H1 (cell line): ENCODE data around the gene PARD3. TPM values are rescaled to one million over a fixed set of nuclear protein-coding genes. Genes with fewer than 3 reads are reported as not detected.
A peak's percentile ranks its signal among the peaks of the same experiment; 100 is the strongest.

Experiments
- CTCF ChIA-PET: fragments of 300-600 bp; sonication (Branson Sonifier 250); formaldehyde crosslinking; loops from one replicate; lab custom pipeline; 2021; ENCODE audit not compliant: partially characterized antibody; lab: Charles Lee
- POLR2A ChIA-PET: fragments of 300-600 bp; sonication (Branson Sonifier 250); formaldehyde crosslinking; loops from one replicate; lab custom pipeline; 2021; ENCODE audit warnings: inconsistent platforms; ENCODE audit not compliant: partially characterized antibody; lab: Charles Lee
- DNase-seq, 2 experiments: peaks; one replicate each; pipeline versions ENCODE4 v3.0.0 to v3.0.0-alpha.2; 2010 to 2022; ENCODE audit warnings: low spot score in 2 of 2, low read depth in 1 of 2, mixed read lengths in 1 of 2
- FAIRE-seq: peaks from 2 replicates; lab custom pipeline; 2011; peaks lifted over from hg19 to GRCh38; lab: Jason Lieb, UNC
- H2AFZ ChIP-seq: 2 replicates; pipeline ENCODE4 v1.8.1; 2012; ENCODE audit warnings: low read length, inconsistent platforms
- H2AK5ac ChIP-seq: 2 replicates; pipeline ENCODE4 v1.6.1; 2013; ENCODE audit warnings: low read depth, low read length
- H2BK120ac ChIP-seq: replicated peaks from 2 replicates; pipeline ENCODE3; 2013; ENCODE audit warnings: low read depth, low read length, inconsistent platforms
- H2BK12ac ChIP-seq: 2 replicates; pipeline ENCODE4 v1.6.1; 2013; ENCODE audit warnings: low read depth, low read length
- H2BK15ac ChIP-seq: 2 replicates; pipeline ENCODE4 v1.6.1; 2013; ENCODE audit warnings: low read length
- H2BK20ac ChIP-seq: 2 replicates; pipeline ENCODE4 v1.6.1; 2013; ENCODE audit warnings: low read length
- H2BK5ac ChIP-seq: 2 replicates; pipeline ENCODE4 v1.6.1; 2013; ENCODE audit warnings: low read depth, low read length
- H3K14ac ChIP-seq: 2 replicates; pipeline ENCODE4 v1.6.1; 2013; ENCODE audit warnings: inconsistent platforms; ENCODE audit not compliant: insufficient read length
- H3K18ac ChIP-seq: 2 replicates; pipeline ENCODE4 v1.6.1; 2013; ENCODE audit warnings: low read length; ENCODE audit errors: extremely low read depth
- H3K23ac ChIP-seq: 2 replicates; pipeline ENCODE4 v1.6.1; 2013; ENCODE audit warnings: inconsistent platforms; ENCODE audit not compliant: insufficient read length
- H3K23me2 ChIP-seq: 2 replicates; pipeline ENCODE4 v1.6.1; 2013; ENCODE audit warnings: low read depth, low read length
- H3K27ac ChIP-seq: 2 replicates; pipeline ENCODE4 v1.6.1; 2011; ENCODE audit warnings: low read depth, low read length, inconsistent platforms
- H3K27me3 ChIP-seq, 4 experiments: replicated peaks in 1 of 4; 1 replicate in 1 of 4; 2 replicates in 3 of 4; pipeline versions ENCODE4 v1.6.1 to v1.8.1; 2011 to 2013; ENCODE audit warnings: low read length in 3 of 4, mild to moderate bottlenecking in 3 of 4, inconsistent platforms in 2 of 4, mixed read lengths in 2 of 4, moderate library complexity in 1 of 4; ENCODE audit not compliant: control insufficient read depth in 3 of 4, insufficient read depth in 3 of 4; ENCODE audit errors: extremely low read depth in 1 of 4
- H3K36me3 ChIP-seq, 4 experiments: 2 replicates each; pipeline versions ENCODE4 v1.6.1 to v1.8.1; 2011 to 2013; ENCODE audit warnings: mild to moderate bottlenecking in 4 of 4, low read length in 3 of 4, moderate library complexity in 2 of 4, control low read depth in 1 of 4, inconsistent platforms in 1 of 4; ENCODE audit not compliant: insufficient read depth in 4 of 4, control insufficient read depth in 2 of 4
- H3K4ac ChIP-seq: replicated peaks from 2 replicates; pipeline ENCODE3; 2013; ENCODE audit warnings: low read length, low read depth, mixed read lengths, inconsistent platforms; ENCODE audit not compliant: insufficient read length
- H3K4me1 ChIP-seq, 4 experiments: replicated peaks in 1 of 4; 1 replicate in 1 of 4; 2 replicates in 3 of 4; pipeline versions ENCODE4 v1.6.1 to v1.8.1; 2011 to 2013; ENCODE audit warnings: low read length in 3 of 4, inconsistent platforms in 2 of 4, mixed read lengths in 1 of 4; ENCODE audit not compliant: insufficient read depth in 4 of 4, control insufficient read depth in 3 of 4
- H3K4me2 ChIP-seq, 2 experiments: 2 replicates each; pipeline versions ENCODE4 v1.6.1 to v1.8.1; 2011 to 2013; ENCODE audit warnings: low read depth in 2 of 2, low read length in 2 of 2, control low read depth in 1 of 2, inconsistent platforms in 1 of 2, mild to moderate bottlenecking in 1 of 2; ENCODE audit not compliant: insufficient read depth in 1 of 2
- H3K4me3 ChIP-seq, 4 experiments: fragments of 200-600, 300-600 bp in 1 of 4; sonication (generic), shearing (Covaris generic), sonication (Bioruptor Twin) in 1 of 4; 2 replicates each; pipeline versions ENCODE4 v1.5.1 to v1.8.1; 2011 to 2016; ENCODE audit warnings: low read length in 4 of 4, low read depth in 3 of 4, control low read depth in 2 of 4, inconsistent platforms in 2 of 4, mild to moderate bottlenecking in 2 of 4, mixed read lengths in 1 of 4, moderate library complexity in 1 of 4; ENCODE audit not compliant: insufficient read depth in 2 of 4; ENCODE audit errors: extremely low read depth in 1 of 4
- H3K56ac ChIP-seq: replicated peaks from 2 replicates; pipeline ENCODE3; 2013; ENCODE audit warnings: low read depth, mild to moderate bottlenecking, mixed read lengths, low read length, inconsistent platforms; ENCODE audit not compliant: insufficient read length
- H3K79me1 ChIP-seq: 2 replicates; pipeline ENCODE4 v1.6.1; 2013; ENCODE audit warnings: low read depth, low read length, control low read depth
- H3K79me2 ChIP-seq, 2 experiments: 2 replicates each; pipeline versions ENCODE4 v1.6.1 to v1.8.1; 2012 to 2013; ENCODE audit warnings: low read length in 2 of 2, mild to moderate bottlenecking in 2 of 2, inconsistent platforms in 1 of 2; ENCODE audit not compliant: insufficient read depth in 2 of 2, control insufficient read depth in 1 of 2
- H3K9ac ChIP-seq, 4 experiments: replicated peaks in 1 of 4; 1 replicate in 1 of 4; 2 replicates in 3 of 4; pipeline versions ENCODE4 v1.6.1 to v1.8.1; 2011 to 2013; ENCODE audit warnings: low read depth in 3 of 4, low read length in 3 of 4, control low read depth in 2 of 4, mild to moderate bottlenecking in 2 of 4, moderate library complexity in 2 of 4, inconsistent platforms in 1 of 4; ENCODE audit errors: extremely low read depth in 1 of 4
- H3K9me3 ChIP-seq, 2 experiments: 2 replicates each; pipeline versions ENCODE4 v1.6.1 to v1.8.1; 2012 to 2013; ENCODE audit warnings: mild to moderate bottlenecking in 2 of 2, moderate library complexity in 2 of 2, control low read depth in 1 of 2, inconsistent platforms in 1 of 2, low read depth in 1 of 2, low read length in 1 of 2, mixed read lengths in 1 of 2; ENCODE audit not compliant: insufficient read depth in 2 of 2
- H4K20me1 ChIP-seq, 2 experiments: replicated peaks in 1 of 2; 2 replicates each; pipeline versions ENCODE3 to v1.8.1; 2011 to 2013; ENCODE audit warnings: inconsistent platforms in 2 of 2, low read length in 2 of 2, mild to moderate bottlenecking in 1 of 2; ENCODE audit not compliant: insufficient read depth in 2 of 2, control insufficient read depth in 1 of 2
- H4K5ac ChIP-seq: 2 replicates; pipeline ENCODE4 v1.6.1; 2013; ENCODE audit warnings: low read length, low read depth, mixed read lengths, inconsistent platforms; ENCODE audit not compliant: insufficient read length
- H4K8ac ChIP-seq: 2 replicates; pipeline ENCODE4 v1.8.0; 2013; ENCODE audit warnings: mild to moderate bottlenecking, moderate library complexity, low read length, inconsistent platforms; ENCODE audit not compliant: insufficient read depth; ENCODE audit errors: extremely low read depth
- H4K91ac ChIP-seq: replicated peaks from 2 replicates; pipeline ENCODE3; 2013; ENCODE audit warnings: low read length, mixed read lengths, inconsistent platforms; ENCODE audit not compliant: insufficient read length
- BRCA1 ChIP-seq: IDR thresholded peaks from 2 replicates; pipeline ENCODE4 v1.6.1; 2012; ENCODE audit warnings: low read depth, low read length, improper control_type of control experiment
- CBX5 ChIP-seq: fragments of 300-800, 300-1000 bp; sonication (generic); IDR thresholded peaks from 2 replicates; pipeline ENCODE4 v1.7.1; 2016; ENCODE audit warnings: antibody characterized with exemption, low read length, low read depth
- CBX8 ChIP-seq: fragments of 300-800, 300-1000 bp; sonication (generic); IDR thresholded peaks from 2 replicates; pipeline ENCODE4 v1.7.1; 2016; ENCODE audit warnings: low read depth, low read length, borderline replicate concordance
- CTBP2 ChIP-seq: IDR thresholded peaks from 2 replicates; pipeline ENCODE4 v1.7.0; 2011; ENCODE audit warnings: borderline replicate concordance, mild to moderate bottlenecking, moderate library complexity, mixed read lengths, low read length; ENCODE audit not compliant: insufficient read depth, insufficient read length
- EGR1 ChIP-seq: IDR thresholded peaks from 2 replicates; pipeline ENCODE4 v1.6.1; 2011; ENCODE audit warnings: low read depth, low read length, borderline replicate concordance
- HDAC6 ChIP-seq: IDR thresholded peaks from one replicate; pipeline ENCODE4 v1.7.1; 2012; ENCODE audit warnings: low read depth, mild to moderate bottlenecking, inconsistent platforms, low read length, moderate library complexity
- JUN ChIP-seq: IDR thresholded peaks from 2 replicates; pipeline ENCODE4 v1.6.1; 2011; ENCODE audit warnings: low read depth, mild to moderate bottlenecking, improper control_type of control experiment, low read length
- MAFK ChIP-seq: IDR thresholded peaks from 2 replicates; pipeline ENCODE4 v1.6.1; 2012; ENCODE audit warnings: low read depth, mild to moderate bottlenecking, improper control_type of control experiment, low read length
- NRF1 ChIP-seq: IDR thresholded peaks from 2 replicates; pipeline ENCODE4 v1.6.1; 2011; ENCODE audit warnings: mild to moderate bottlenecking, low read depth, low read length, improper control_type of control experiment
- POU5F1 ChIP-seq: IDR thresholded peaks from 2 replicates; pipeline ENCODE4 v1.6.1; 2011; ENCODE audit warnings: low read depth, mild to moderate bottlenecking, low read length, moderate library complexity
- RFX5 ChIP-seq: IDR thresholded peaks from 2 replicates; pipeline ENCODE4 v1.6.1; 2011; ENCODE audit warnings: low read depth, low read length, improper control_type of control experiment, borderline replicate concordance
- SAP30 ChIP-seq: fragments of 300-600 bp; sonication (generic); IDR thresholded peaks from 2 replicates; pipeline ENCODE4 v1.7.1; 2012; ENCODE audit warnings: low read length, moderate library complexity, mild to moderate bottlenecking, inconsistent platforms; ENCODE audit not compliant: insufficient read depth, insufficient replicate concordance
- SIX5 ChIP-seq: IDR thresholded peaks from 2 replicates; pipeline ENCODE4 v1.6.1; 2011; ENCODE audit warnings: mild to moderate bottlenecking, low read depth, low read length
- TEAD4 ChIP-seq: IDR thresholded peaks from 2 replicates; pipeline ENCODE4 v1.6.1; 2012; ENCODE audit warnings: low read depth, low read length, inconsistent platforms, mixed read lengths
- WGBS, 2 experiments: shearing (Covaris generic) in 1 of 2; methylation state at CpG; one replicate each; pipeline versions ENCODE4 v1.1.6 to v1.1.7; 2013 to 2015; ENCODE audit warnings: low lambda C conversion rate in 2 of 2, mixed read lengths in 2 of 2, inconsistent platforms in 1 of 2, low coverage in 1 of 2, missing lambda C conversion rate in 1 of 2; ENCODE audit not compliant: insufficient replicate concordance in 2 of 2, insufficient coverage in 1 of 2, insufficient read length in 1 of 2; ENCODE audit errors: extremely low coverage in 1 of 2, missing lambda C conversion rate in 1 of 2; 5-methylcytosine and 5-hydroxymethylcytosine counted together
- polyA plus RNA-seq, 7 experiments: library from polyadenylated mRNA; depleted of rRNA in 3 of 7; stranded (reverse) in 5 of 7; unstranded in 2 of 7; fragments of >200 nt in 5 of 7; fragments of 200-250 nt in 2 of 7; gene quantifications; 1 replicate in 5 of 7; 2 replicates in 1 of 7; 4 replicates in 1 of 7; pipeline versions ENCODE4 v1.2.1 to v1.2.3, GENCODE V29; 2011 to 2013; ENCODE audit warnings: missing spikeins in 2 of 7, mixed read lengths in 2 of 7
- total RNA-seq: library from RNA; stranded (reverse); fragmentation: NEBNext Ultra II Directional; extraction: Animal tissue kit (Norgen Biotek cat#: 25700); gene quantifications from 2 replicates; pipeline ENCODE4 v1.2.1, GENCODE V29; 2021

Gene PARD3
- total and polyA plus RNA-seq, 2 of the 8 experiments (the other 6 are each of a cell fraction or from before 2014, with no cell fraction given): 19.7 to 49.1 TPM

DNA sequence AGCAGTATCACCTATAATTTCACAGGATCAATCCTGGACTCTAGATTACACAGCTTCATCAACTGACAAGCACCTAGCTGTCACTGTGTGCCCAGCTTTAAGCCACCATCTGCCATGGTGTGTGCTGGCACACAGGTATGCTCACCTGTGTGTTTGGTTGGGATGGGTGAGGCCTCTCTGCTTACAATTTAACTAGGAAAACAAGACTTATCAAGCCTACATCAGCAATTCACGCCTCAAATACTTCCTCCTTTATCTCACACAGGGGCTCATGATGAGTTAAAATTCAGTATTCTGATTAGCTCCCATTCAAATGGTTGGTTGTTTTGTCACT lies 608.2 kb downstream of the PARD3 start:
- H2BK15ac ChIP-seq: no peak overlapping the region; the same call in 1 of the 2 replicates
- H4K91ac ChIP-seq: no peak overlapping the region
- no peak overlapping the region for H3K18ac ChIP-seq
- no peak overlapping the region for H2BK5ac ChIP-seq
- no peaks in the 10 kb centered on the region for H3K23me2 ChIP-seq
- peaks cover 0 to 3% (median 0%) of the 10 kb centered on the region in 4 experiments; a peak in 2 of 7 replicates for H3K4me1 ChIP-seq
- no peak overlapping the region for H3K23ac ChIP-seq
- H3K4me3 ChIP-seq: no peak overlapping the region
- no peaks in the 10 kb centered on the region for H4K20me1 ChIP-seq
- H2BK120ac ChIP-seq: no peak overlapping the region
- 0 out of 2 replicates have a peak overlapping the region, but pooled peaks have one; percentile 10 for H2AK5ac ChIP-seq
- H3K27me3 ChIP-seq: no peaks in the 10 kb centered on the region
- no peak overlapping the region for H3K4me2 ChIP-seq
- no peaks in the 10 kb centered on the region for H3K79me1 ChIP-seq
- H3K27ac ChIP-seq: no peak overlapping the region
- H3K36me3 ChIP-seq: no peaks in the 10 kb centered on the region; a peak in 1 of 8 replicates
- H4K8ac ChIP-seq: no peak overlapping the region
- POLR2A ChIA-PET: no interaction called here
- CTCF ChIA-PET: interaction anchor here (1.3 to 1.5 kb wide), 3 partner anchors 11 to 97 kb away, joined by 3 to 6 read pairs (median 3); no protein-coding TSS in a partner anchor
- no peak overlapping the region for H3K9ac ChIP-seq
- no peak overlapping the region for H2BK20ac ChIP-seq
- FAIRE-seq (no peak), DNase-seq (no peak)
- no peak overlapping the region for H3K14ac ChIP-seq
- H2BK12ac ChIP-seq: no peak overlapping the region
- H3K79me2 ChIP-seq: no peaks in the 10 kb centered on the region
- no peak overlapping the region for H3K4ac ChIP-seq
- H4K5ac ChIP-seq: no peak overlapping the region
- H3K56ac ChIP-seq: no peak overlapping the region
- H3K9me3 ChIP-seq: peaks cover 0 to 6% of the 10 kb centered on the region in 2 experiments; a peak in 2 of 4 replicates
- 88% methylated on average over 1 of the region's 1 CpG; no CpG with 5 or more reads in 1 of the 2 experiments for WGBS, 2 experiments
- no peak overlapping the region for H2AFZ ChIP-seq
- no peak for TF ChIP-seq HDAC6
- no peak for TF ChIP-seq CBX8
- no peak for TF ChIP-seq TEAD4
- TF ChIP-seq NRF1: no peak
- no peak for TF ChIP-seq RFX5
- TF ChIP-seq CBX5: no peak
- TF ChIP-seq JUN: no peak
- no peak for TF ChIP-seq BRCA1
- no peak for TF ChIP-seq CTBP2
- no peak for TF ChIP-seq SAP30
- TF ChIP-seq POU5F1: no peak
- TF ChIP-seq EGR1: no peak
- no peak for TF ChIP-seq MAFK
- no peak for TF ChIP-seq SIX5
